Measurements from ENCODE around the gene SINHCAF. TPM values are rescaled to one million over a fixed set of nuclear protein-coding genes. Genes with fewer than 3 reads are reported as not detected.
"Not testable (repeated sequence)": the region's sequence is repeated elsewhere in the genome, so short reads cannot be mapped to it uniquely, and the experiment has no call there.

The SINHCAF gene
- total RNA-seq, 1 donor from 2014 or later, result 130 TPM

GRCh38 chr12:31309279-31309678 is 16.7 kb downstream of the SINHCAF start:
- DNase-seq (ENCODE audit: low spot score), result no peak

GRCh38 chr12:31308116-31308515 is 17.8 kb downstream of the SINHCAF start:
- DNase-seq (ENCODE audit: low spot score), result no peak

GRCh38 chr12:31306866-31307265 is 19.1 kb downstream of the SINHCAF start:
- no peak for DNase-seq (ENCODE audit: low spot score)

- DNase-seq (ENCODE audit: low spot score), result no peak
Measured at GRCh38 chr12:31303466-31303865, 22.5 kb downstream of the SINHCAF start.

GRCh38 chr12:31301311-31301710 is 24.6 kb downstream of the SINHCAF start:
- DNase-seq (ENCODE audit: low spot score), result no peak

GRCh38 chr12:31300783-31301182 is 25.2 kb downstream of the SINHCAF start:
- no peak for DNase-seq (ENCODE audit: low spot score)

GRCh38 chr12:31300341-31300740 is 25.6 kb downstream of the SINHCAF start:
- DNase-seq (ENCODE audit: low spot score), result no peak

- no peak for DNase-seq (ENCODE audit: low spot score)
Measured at GRCh38 chr12:31298922-31299321, 27.0 kb downstream of the SINHCAF start.

- no peak for DNase-seq (ENCODE audit: low spot score)
Measured at GRCh38 chr12:31298515-31298910, 27.4 kb downstream of the SINHCAF start.

GRCh38 chr12:31297572-31298514 is 28.1 kb downstream of the SINHCAF start:
- DNase-seq (ENCODE audit: low spot score), result no peak

GRCh38 chr12:31289441-31289840 is 36.5 kb downstream of the SINHCAF start:
- no peak for DNase-seq (ENCODE audit: low spot score)

- no peak for DNase-seq (ENCODE audit: low spot score)
Measured at GRCh38 chr12:31288381-31288780, 37.6 kb downstream of the SINHCAF start.

- DNase-seq (ENCODE audit: low spot score), result peak; percentile 67
Measured at GRCh38 chr12:31280183-31280582, 45.8 kb downstream of the SINHCAF start.

- no peak for DNase-seq (ENCODE audit: low spot score)
Measured at GRCh38 chr12:31279390-31279924, 46.5 kb downstream of the SINHCAF start.

- DNase-seq (ENCODE audit: low spot score), result no peak
Measured at GRCh38 chr12:31278832-31279231, 47.1 kb downstream of the SINHCAF start.

GRCh38 chr12:31278424-31278823 is 47.5 kb downstream of the SINHCAF start:
- DNase-seq (ENCODE audit: low spot score), result no peak

GRCh38 chr12:31277081-31277480 is 48.9 kb downstream of the SINHCAF start:
- no peak for DNase-seq (ENCODE audit: low spot score)

GRCh38 chr12:31275491-31275890 is 50.5 kb downstream of the SINHCAF start:
- DNase-seq (ENCODE audit: low spot score), result no peak

GRCh38 chr12:31274520-31275300 is 51.2 kb downstream of the SINHCAF start:
- peak; percentile 31 for DNase-seq (ENCODE audit: low spot score)

- not testable (repeated sequence) for DNase-seq (ENCODE audit: low spot score)
Measured at GRCh38 chr12:31273794-31274193, 52.2 kb downstream of the SINHCAF start.

GRCh38 chr12:31272607-31273225 is 53.2 kb downstream of the SINHCAF start:
- no peak for DNase-seq (ENCODE audit: low spot score)

GRCh38 chr12:31267966-31268365 is 58.0 kb downstream of the SINHCAF start:
- no peak for DNase-seq (ENCODE audit: low spot score)
